ENCODE measurements around the gene CHMP1B.

The CHMP1B gene

DNA sequence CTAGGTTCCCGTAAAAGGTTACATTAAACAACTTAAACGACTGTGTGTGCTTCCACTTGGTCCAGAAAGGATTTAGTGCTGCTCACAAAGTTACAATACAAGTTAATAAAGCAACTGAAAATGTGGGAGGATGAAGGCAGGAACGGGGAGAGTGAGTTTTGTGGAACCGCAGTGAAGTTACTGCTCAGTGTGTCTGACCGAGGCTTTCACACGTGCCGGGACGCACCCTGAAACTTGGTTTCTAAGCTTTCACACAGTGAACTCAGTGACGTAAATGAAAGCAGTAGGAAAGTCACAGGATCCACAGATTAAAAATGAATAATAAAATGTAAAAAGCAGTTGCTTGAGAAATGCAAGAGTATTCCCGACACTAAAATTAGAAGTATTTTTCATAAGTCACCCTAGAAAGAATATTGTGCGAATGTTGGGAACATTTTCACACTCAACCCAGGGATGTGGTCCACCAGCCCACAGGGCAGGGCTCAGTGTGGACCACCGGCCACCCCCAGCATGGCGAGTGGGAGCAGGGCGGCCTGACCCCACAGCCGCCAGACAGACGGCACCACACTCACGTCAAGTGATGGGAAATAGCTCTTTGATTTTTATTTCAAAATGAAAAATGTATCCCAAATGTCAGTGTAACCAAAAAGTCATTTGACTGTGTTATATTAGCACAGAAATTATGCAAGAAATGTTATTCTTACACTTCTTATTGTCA, 32.6 kb upstream of the CHMP1B start:
- Histone ChIP-seq H3K9me2 (replicated peaks; ENCODE audit: low read depth, low read length) (no peaks in the 10 kb centered on the region), H2AFZ (ENCODE audit: low read length) (no peak overlapping the region), H3K9me3 (ENCODE audit: insufficient read depth, low read depth, low read length) (no peaks in the 10 kb centered on the region), H3K9ac (ENCODE audit: low read depth, low read length, poor library complexity, severe bottlenecking) (no peak overlapping the region), H3K27me3 (ENCODE audit: insufficient read depth, low read length, poor library complexity, severe bottlenecking) (no peaks in the 10 kb centered on the region), H3K4me2 (ENCODE audit: low read depth, low read length, poor library complexity, severe bottlenecking) (no peak overlapping the region), H3K79me2 (ENCODE audit: insufficient read depth, low read length) (no peaks in the 10 kb centered on the region), H4K20me1 (ENCODE audit: insufficient read depth, low read length, poor library complexity, severe bottlenecking) (no peaks in the 10 kb centered on the region), H3K36me3 (ENCODE audit: insufficient read depth, low read length) (no peaks in the 10 kb centered on the region), H3K4me3 (ENCODE audit: low read length, poor library complexity, severe bottlenecking) (no peak overlapping the region), H3F3A (ENCODE audit: low read depth) (no peaks in the 10 kb centered on the region), H3K4me1 (ENCODE audit: insufficient read depth, low read length, poor library complexity, severe bottlenecking) (no peaks in the 10 kb centered on the region)
- TF ChIP-seq, protein P1, sequence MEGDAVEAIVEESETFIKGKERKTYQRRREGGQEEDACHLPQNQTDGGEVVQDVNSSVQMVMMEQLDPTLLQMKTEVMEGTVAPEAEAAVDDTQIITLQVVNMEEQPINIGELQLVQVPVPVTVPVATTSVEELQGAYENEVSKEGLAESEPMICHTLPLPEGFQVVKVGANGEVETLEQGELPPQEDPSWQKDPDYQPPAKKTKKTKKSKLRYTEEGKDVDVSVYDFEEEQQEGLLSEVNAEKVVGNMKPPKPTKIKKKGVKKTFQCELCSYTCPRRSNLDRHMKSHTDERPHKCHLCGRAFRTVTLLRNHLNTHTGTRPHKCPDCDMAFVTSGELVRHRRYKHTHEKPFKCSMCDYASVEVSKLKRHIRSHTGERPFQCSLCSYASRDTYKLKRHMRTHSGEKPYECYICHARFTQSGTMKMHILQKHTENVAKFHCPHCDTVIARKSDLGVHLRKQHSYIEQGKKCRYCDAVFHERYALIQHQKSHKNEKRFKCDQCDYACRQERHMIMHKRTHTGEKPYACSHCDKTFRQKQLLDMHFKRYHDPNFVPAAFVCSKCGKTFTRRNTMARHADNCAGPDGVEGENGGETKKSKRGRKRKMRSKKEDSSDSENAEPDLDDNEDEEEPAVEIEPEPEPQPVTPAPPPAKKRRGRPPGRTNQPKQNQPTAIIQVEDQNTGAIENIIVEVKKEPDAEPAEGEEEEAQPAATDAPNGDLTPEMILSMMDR (conservative IDR thresholded peaks at IDR 0.05; ENCODE audit: low read length), result no peak
- no peak for TF ChIP-seq EZH2phosphoT487 (IDR thresholded peaks at IDR 0.05; ENCODE audit: borderline replicate concordance)

DNA sequence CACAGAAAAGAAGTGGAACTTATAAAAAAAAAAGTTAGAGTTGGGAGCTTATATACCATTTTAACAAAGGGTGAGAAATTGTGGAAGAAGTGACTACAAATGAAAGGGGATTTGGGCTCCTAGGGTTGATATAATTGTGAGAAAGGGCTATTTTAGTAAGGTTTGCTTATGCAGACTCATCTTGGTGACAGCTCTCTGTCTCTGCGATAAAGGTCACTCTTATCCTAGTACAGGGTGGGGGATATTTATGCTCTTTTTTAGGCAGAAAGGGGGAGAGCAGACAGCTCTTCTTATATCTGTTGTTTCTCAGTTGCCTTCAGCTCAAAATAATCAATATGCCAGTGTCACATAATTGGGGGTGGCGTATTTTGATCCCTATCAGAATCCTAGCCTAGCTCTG, 31.3 kb upstream of the CHMP1B start:
- Histone ChIP-seq H2AFZ (ENCODE audit: low read length) (no peak overlapping the region), H3K79me2 (ENCODE audit: insufficient read depth, low read length) (no peaks in the 10 kb centered on the region), H3K9ac (ENCODE audit: low read depth, low read length, poor library complexity, severe bottlenecking) (no peak overlapping the region), H3K4me3 (ENCODE audit: low read length, poor library complexity, severe bottlenecking) (no peak overlapping the region), H4K20me1 (ENCODE audit: insufficient read depth, low read length, poor library complexity, severe bottlenecking) (no peaks in the 10 kb centered on the region), H3K36me3 (ENCODE audit: insufficient read depth, low read length) (no peaks in the 10 kb centered on the region), H3K9me2 (replicated peaks; ENCODE audit: low read depth, low read length) (no peaks in the 10 kb centered on the region), H3K4me2 (ENCODE audit: low read depth, low read length, poor library complexity, severe bottlenecking) (no peak overlapping the region), H3F3A (ENCODE audit: low read depth) (no peaks in the 10 kb centered on the region), H3K4me1 (ENCODE audit: insufficient read depth, low read length, poor library complexity, severe bottlenecking) (no peaks in the 10 kb centered on the region), H3K9me3 (ENCODE audit: insufficient read depth, low read depth, low read length) (no peaks in the 10 kb centered on the region), H3K27me3 (ENCODE audit: insufficient read depth, low read length, poor library complexity, severe bottlenecking) (no peaks in the 10 kb centered on the region)
- TF ChIP-seq, protein P1 (conservative IDR thresholded peaks at IDR 0.05; ENCODE audit: low read length), result no peak
- no peak for TF ChIP-seq EZH2phosphoT487 (IDR thresholded peaks at IDR 0.05; ENCODE audit: borderline replicate concordance)

DNA sequence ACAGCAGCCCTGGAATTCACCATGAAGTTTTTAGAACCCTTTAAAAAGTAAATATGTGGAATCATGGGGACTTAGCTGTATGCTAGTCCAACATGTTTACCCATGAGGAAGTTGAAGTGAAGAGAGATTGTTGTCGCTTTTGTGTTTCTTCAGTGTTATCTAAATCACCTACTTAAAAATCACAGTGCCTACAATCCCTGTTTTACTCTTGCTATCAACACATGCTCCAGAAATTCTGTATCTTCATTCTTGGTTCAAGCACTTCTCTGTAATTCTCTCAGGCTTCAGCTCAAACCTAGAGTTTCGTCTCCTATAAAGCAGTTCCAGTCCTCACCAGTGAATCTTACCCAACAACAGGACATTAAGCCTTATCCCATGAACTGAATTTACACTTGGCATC, 30.5 kb upstream of the CHMP1B start:
- H2AFZ ChIP-seq (ENCODE audit: low read length), result no peak overlapping the region
- no peaks in the 10 kb centered on the region for H3F3A ChIP-seq (ENCODE audit: low read depth)
- H3K36me3 ChIP-seq (ENCODE audit: insufficient read depth, low read length), result no peaks in the 10 kb centered on the region
- H4K20me1 ChIP-seq (ENCODE audit: insufficient read depth, low read length, poor library complexity, severe bottlenecking), result no peaks in the 10 kb centered on the region
- no peaks in the 10 kb centered on the region for H3K9me3 ChIP-seq (ENCODE audit: insufficient read depth, low read depth, low read length)
- no peak for TF ChIP-seq EZH2phosphoT487 (IDR thresholded peaks at IDR 0.05; ENCODE audit: borderline replicate concordance)
- TF ChIP-seq, protein P1 (conservative IDR thresholded peaks at IDR 0.05; ENCODE audit: low read length), result no peak
- H3K4me3 ChIP-seq (ENCODE audit: low read length, poor library complexity, severe bottlenecking), result no peak overlapping the region
- H3K9ac ChIP-seq (ENCODE audit: low read depth, low read length, poor library complexity, severe bottlenecking), result no peak overlapping the region
- no peaks in the 10 kb centered on the region for H3K9me2 ChIP-seq (replicated peaks; ENCODE audit: low read depth, low read length)
- no peak overlapping the region for H3K4me2 ChIP-seq (ENCODE audit: low read depth, low read length, poor library complexity, severe bottlenecking)
- no peaks in the 10 kb centered on the region for H3K4me1 ChIP-seq (ENCODE audit: insufficient read depth, low read length, poor library complexity, severe bottlenecking)
- H3K79me2 ChIP-seq (ENCODE audit: insufficient read depth, low read length), result no peaks in the 10 kb centered on the region
- no peaks in the 10 kb centered on the region for H3K27me3 ChIP-seq (ENCODE audit: insufficient read depth, low read length, poor library complexity, severe bottlenecking)
